ENCODE measurements around the gene MSLN.

- no peak for TF ChIP-seq EZH2 (IDR thresholded peaks at IDR 0.05; ENCODE audit: insufficient read depth, poor library complexity, severe bottlenecking)
- no peak for TF ChIP-seq EZH2phosphoT487 (IDR thresholded peaks at IDR 0.05; ENCODE audit: insufficient read depth, low read depth)
These were observed 43.2 kb downstream of the MSLN start for GRCh38 chr16:803754-804080.
